Uterus (tissue), 2 donors: ENCODE results near the gene KRT85.

Source experiments
- CTCF ChIP-seq, 4 experiments: fragments of 200-600 bp in 2 of 4; fragments of 450-650 bp in 2 of 4; sonication (generic) in 2 of 4; IDR thresholded peaks; one replicate each; pipeline ENCODE4 v1.5.1; 2016 to 2019; ENCODE audit warnings: antibody characterized with exemption in 4 of 4, mild to moderate bottlenecking in 2 of 4, moderate library complexity in 1 of 4
- POLR2A ChIP-seq, 2 donors: fragments of 450-650 bp; IDR thresholded peaks; one replicate each; pipeline ENCODE4 v1.6.1; 2016; ENCODE audit warnings: antibody characterized with exemption in 2 of 2, mild to moderate bottlenecking in 1 of 2, moderate library complexity in 1 of 2

- no peak for TF ChIP-seq CTCF (IDR thresholded peaks at IDR 0.05)
- no peak for TF ChIP-seq POLR2A (IDR thresholded peaks at IDR 0.05)
Measured at GRCh38 chr12:52356031-52356761, 11.1 kb downstream of the KRT85 start.
